NB4 (cell line): ENCODE data around the gene ADAMTSL2.

Experiments
- CTCF ChIP-seq: IDR thresholded peaks from one replicate; pipeline ENCODE4 v1.5.1; 2012; ENCODE audit warnings: low read depth, low read length
- POLR2A ChIP-seq: IDR thresholded peaks from 2 replicates; pipeline ENCODE4 v1.6.1; 2011; ENCODE audit warnings: mild to moderate bottlenecking; ENCODE audit not compliant: insufficient read length; ENCODE audit errors: extremely low read depth

GRCh38 chr9:133521122-133522072, 13.1 kb upstream of the ADAMTSL2 start:
- TF ChIP-seq CTCF: no peak
- no peak for TF ChIP-seq POLR2A
